COR-L47 (cell line): Measurements from ENCODE around the gene OLIG1.

Source experiments
- DNase-seq: peaks from one replicate; lab custom pipeline; 2025; lab: John Stamatoyannopoulos, UW

The OLIG1 gene

GRCh38 chr21:33069994-33070743, at the start of gene OLIG1:
Gene OLIG1 (plus strand): TSS chr21:33070141. CDS start chr21:33070247, 106 bp downstream.
- peak; percentile 41 for DNase-seq

GRCh38 chr21:33020558-33021100, 49.3 kb upstream of the OLIG1 start:
- no peak for DNase-seq

- DNase-seq = no peak
These were observed 48.8 kb upstream of the OLIG1 start for GRCh38 chr21:33021150-33021549.

GRCh38 chr21:33021667-33022066, 48.3 kb upstream of the OLIG1 start:
- DNase-seq = no peak

- no peak for DNase-seq
These were observed 47.5 kb upstream of the OLIG1 start for GRCh38 chr21:33022489-33022827.

GRCh38 chr21:33022828-33023573, 46.9 kb upstream of the OLIG1 start:
- DNase-seq = no peak

- DNase-seq = no peak
These were observed 46.3 kb upstream of the OLIG1 start for GRCh38 chr21:33023574-33024200.

GRCh38 chr21:33024201-33025103, 45.5 kb upstream of the OLIG1 start:
- no peak for DNase-seq

- no peak for DNase-seq
These were observed 44.8 kb upstream of the OLIG1 start for GRCh38 chr21:33025106-33025488.

GRCh38 chr21:33025489-33026442, 44.2 kb upstream of the OLIG1 start, which contains the start of gene OLIG2:
Gene OLIG2 (plus strand): TSS chr21:33025935. CDS start chr21:33026863, 928 bp downstream.
- no peak for DNase-seq

GRCh38 chr21:33026443-33026858, 43.5 kb upstream of the OLIG1 start:
- no peak for DNase-seq

- no peak for DNase-seq
These were observed 43.0 kb upstream of the OLIG1 start for GRCh38 chr21:33026878-33027400.

- no peak for DNase-seq
These were observed 42.3 kb upstream of the OLIG1 start for GRCh38 chr21:33027401-33028286.

- DNase-seq = no peak
These were observed 41.7 kb upstream of the OLIG1 start for GRCh38 chr21:33028287-33028670.

GRCh38 chr21:33028773-33029384, 41.1 kb upstream of the OLIG1 start:
- no peak for DNase-seq

GRCh38 chr21:33029385-33029921, 40.5 kb upstream of the OLIG1 start:
- DNase-seq = no peak

- DNase-seq = no peak
These were observed 39.9 kb upstream of the OLIG1 start for GRCh38 chr21:33029975-33030461.

GRCh38 chr21:33030633-33031032, 39.3 kb upstream of the OLIG1 start:
- DNase-seq = no peak
